HG02938 (cell line): Measurements from ENCODE around the gene GRB14.
A peak's percentile ranks its signal among the peaks of the same experiment; 100 is the strongest.
"Not testable (repeated sequence)": the region's sequence is repeated elsewhere in the genome, so short reads cannot be mapped to it uniquely, and the experiment has no call there.

ENCODE experiments used
- ATAC-seq: cut with Tn5 transposase; IDR thresholded peaks from one replicate; pipeline ENCODE4 v1.9.1; 2021; ENCODE audit warnings: mild to moderate bottlenecking, moderate library complexity; ENCODE audit not compliant: unreplicated experiment

Gene GRB14

DNA sequence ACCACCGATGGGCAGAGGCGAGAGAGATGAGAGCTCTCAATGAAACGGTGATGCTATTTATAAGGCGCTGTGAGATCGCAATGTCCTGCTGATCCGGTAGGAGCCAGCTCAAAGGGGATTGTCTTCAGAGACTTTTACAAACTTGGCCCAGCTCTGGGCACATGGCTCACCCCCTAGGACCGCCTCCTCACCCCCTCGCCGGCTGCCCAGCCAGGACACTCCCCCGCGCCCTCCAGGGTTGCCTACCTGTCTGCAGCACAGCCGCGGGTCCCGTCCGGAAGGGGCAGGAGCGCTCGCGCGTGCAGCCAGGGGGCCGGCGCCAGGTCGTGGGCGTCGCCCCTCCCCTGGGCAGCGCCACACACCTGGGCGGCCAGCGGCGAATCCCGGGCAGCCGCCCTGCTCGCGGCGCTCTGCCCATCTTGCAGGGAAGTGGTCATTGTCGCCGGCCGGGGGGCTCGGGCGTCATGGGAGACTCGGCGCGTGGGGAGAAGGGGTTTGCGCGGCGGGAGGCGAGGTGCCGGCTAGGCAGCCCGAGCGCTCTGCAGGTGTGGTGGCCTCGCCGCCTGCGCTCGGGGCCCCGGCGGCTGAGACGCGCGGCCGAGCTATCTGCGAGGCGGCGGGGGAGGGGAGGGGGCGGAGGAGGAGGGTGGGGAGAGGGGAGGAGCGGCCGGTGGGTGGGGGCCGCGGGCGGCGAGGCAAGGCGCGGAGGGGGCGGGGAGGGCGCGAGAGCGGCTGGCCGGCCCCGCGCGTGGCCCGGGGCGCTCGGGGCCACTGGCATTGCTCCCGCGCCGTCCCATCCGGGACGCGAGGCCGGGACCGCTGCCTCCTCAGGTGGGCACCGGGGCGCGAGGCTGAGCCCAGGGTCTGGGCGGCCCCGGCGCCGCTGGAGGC is at the start of gene GRB14:
Gene GRB14, minus strand, starts transcription at position 610 of the 891 bp plus-strand sequence. Its CDS starts 173 bp downstream, at position 437.
- no peak for ATAC-seq

DNA sequence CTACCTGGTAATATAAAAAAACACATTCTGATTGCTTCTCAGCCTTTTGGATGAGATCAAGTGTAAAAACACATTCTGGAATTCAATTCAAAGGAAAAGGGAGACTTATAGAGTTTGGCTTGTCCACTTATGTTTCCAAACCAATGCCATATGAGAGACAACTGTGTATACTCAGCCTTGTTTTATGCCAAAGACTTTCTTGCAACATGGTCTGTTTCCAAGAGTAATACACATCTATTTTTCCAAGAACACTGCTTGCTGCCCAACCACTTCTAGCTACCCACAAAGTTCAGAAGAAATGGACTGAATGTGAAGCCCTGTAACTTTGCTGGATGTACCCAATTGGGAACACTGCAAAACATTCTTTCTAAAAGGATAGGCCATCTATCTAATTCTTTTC is 48.0 kb upstream of the GRB14 start:
- no peak for ATAC-seq

DNA sequence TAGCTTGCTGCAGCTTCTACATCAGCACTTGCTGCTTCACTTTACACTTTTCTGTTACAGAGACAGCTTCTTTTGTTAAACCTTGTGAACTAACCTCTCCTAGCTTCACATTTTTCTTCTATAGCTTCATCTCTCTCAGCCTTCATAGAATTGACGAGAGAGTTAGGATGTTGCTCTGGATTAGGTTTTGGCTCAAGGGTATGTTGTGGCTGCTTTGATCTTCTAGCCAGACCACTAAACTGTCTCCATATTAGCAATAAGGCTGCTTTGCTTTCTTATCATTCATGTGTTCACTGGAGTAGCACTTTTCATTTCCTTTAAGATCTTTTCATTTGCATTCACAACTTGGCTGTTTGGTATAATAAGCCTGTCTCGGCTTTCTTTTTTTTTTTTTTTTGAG is 46.3 kb upstream of the GRB14 start:
- no peak for ATAC-seq

DNA sequence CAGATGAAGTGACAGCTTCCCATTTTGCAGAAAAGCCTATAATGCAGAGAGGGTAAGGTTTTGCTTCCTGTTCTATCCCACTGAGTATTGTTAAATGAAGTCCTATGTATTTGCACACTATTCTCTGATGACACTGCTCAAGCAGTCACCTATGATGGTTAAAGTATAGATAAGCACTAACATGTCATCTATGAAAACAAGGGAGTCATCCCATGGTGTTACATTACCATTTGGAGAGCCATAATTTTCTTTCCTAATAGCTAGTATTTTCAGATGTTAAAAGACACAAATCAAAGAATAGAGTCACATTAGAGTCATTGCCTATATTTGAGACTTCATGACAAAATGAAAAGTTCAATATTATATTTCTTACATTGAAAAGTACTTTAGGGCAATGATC is 42.8 kb upstream of the GRB14 start:
- no peak for ATAC-seq

DNA sequence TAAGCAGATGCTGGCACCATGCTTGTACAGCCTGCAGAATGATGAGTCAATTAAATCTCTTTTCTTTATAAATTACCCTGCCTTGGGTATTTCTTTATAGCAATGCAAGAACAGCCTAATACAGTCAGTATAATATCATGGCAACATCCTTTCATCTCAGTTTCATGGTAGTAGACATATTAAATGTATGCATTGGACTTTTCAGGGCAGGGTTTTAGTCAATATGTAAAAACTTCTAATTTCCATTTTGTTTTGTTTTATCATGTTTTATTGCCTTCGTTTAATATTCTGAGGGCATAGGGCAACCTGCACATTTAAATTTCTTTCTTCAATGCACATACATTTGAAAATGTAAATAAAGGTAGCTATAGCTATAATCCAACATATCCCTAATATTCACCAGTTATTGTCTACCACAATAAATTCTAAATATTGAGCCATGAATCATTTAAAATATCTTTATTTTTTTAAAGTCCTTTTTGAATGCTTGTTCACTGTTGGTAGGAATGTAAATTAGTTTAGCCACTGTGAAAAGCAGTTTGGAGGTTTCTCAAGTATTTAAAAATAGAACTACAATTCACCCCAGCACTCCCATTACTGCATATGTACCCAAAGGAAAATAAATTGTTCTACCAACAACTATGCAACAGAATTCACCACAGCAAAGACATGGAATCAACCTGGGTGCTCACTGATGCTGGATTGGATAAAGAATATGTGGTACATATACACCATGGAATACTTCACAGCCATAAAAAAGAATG is 41.8 kb upstream of the GRB14 start:
- no peak for ATAC-seq

DNA sequence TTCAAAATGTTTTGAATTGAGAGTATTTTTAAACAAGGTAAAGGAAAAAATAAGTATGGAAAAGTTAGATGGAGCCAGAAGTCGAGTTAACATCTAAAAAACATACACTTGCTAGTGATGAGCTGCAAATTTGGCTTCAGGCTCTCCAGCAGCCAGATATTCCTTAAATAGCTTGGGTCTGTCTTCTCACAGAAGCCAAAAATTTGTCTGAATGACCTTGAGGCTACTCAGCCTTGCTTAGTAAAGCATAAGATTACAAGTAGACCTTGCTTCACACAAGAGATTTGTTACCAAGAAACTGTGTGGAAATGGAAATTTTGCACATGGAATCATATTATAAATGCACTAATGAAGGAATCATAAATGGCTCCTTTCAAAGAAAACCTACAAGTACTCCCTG is 40.8 kb upstream of the GRB14 start:
- ATAC-seq: no peak

DNA sequence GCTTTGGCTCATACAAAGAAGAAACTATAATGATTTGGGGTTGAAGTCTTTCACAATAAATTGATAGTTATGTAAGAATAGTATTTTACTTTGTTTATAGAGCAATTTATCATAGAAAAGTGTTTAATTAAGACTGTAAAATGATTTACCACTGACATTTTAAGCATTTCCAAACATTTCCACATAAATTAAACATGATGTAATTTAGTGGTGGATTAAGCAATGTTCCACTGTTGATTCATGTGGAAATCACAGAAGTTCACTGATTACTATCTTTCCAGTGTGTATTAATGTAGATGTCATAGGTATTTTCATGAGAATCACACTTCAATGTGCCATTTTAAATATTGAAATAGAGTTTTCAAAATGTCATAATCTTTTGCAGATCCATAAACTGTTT is 40.1 kb upstream of the GRB14 start:
- no peak for ATAC-seq

DNA sequence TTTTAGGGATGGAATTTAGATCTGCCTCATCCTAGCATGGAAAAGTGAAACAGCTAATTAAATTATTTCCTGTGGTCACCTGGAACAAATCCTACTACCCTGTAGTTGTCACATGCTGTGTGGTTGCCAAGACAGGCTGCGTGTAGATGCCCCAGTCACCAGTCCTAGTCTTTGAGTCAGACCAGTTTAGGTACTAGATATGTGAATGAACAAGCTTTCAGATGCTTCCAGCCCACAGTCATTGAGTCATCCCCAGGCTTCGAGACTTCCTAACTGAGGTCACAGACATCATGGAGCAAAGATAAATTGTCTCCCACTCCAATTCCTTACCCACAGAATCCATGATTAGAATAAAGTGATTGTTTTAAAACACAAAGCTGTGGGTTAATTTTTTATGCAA is 35.8 kb upstream of the GRB14 start:
- no peak for ATAC-seq

DNA sequence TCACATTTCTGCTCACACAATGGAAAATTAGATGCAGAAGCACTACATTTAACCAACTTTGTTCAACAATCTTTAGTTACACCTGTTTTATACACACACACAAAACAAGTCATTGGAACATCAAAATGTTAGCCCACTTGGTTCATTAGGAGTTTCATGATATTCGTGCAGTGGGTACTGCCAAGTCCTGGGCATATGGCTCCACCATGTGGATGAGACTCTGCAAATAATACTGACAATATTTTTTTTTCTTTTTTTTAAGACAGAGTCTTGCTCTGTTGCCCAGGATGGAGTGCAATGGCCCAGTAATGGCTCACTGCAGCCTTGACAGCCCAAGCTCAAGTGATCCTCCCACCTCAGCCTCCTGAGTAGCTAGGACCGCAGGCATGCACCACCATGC is 34.5 kb upstream of the GRB14 start:
- ATAC-seq: no peak

DNA sequence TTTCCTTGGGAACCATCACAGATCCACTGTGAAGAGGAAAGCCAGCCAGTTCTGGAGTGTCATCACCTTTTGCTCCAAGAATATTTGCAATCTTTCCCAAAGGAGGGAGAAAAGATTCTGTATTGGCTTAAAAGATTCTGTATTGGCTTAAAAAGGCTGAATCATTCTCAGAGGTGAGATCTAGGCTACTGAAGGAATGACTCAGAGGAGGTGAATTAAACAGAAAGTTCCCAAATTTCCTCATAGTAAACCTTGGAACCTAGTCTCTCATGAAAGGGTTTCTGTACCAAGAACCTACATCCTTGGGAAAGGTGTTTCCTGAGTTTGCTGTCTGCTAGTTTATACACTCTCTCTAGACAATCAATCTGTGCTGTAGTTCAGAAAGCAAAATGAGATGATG is 34.1 kb upstream of the GRB14 start:
- no peak for ATAC-seq

DNA sequence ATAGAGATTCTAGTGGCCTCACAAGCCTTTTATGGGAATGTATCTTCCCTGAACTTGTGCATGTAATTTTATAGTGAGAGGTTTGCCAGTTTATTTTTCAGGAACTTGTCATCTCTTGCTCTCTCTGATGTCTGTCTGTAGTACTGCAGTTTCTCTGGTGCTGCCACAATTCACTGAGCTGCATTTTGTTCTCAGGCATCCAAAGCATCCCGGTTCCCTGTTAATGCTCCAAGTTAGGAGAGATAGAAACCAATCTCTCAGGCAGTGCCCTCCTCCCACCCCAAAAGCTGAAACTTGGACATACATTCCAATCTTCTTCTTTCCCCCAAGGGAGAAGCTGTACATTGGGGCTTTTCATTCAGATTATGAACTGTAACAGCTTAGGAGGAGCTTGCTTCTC is 30.1 kb upstream of the GRB14 start:
- no peak for ATAC-seq

DNA sequence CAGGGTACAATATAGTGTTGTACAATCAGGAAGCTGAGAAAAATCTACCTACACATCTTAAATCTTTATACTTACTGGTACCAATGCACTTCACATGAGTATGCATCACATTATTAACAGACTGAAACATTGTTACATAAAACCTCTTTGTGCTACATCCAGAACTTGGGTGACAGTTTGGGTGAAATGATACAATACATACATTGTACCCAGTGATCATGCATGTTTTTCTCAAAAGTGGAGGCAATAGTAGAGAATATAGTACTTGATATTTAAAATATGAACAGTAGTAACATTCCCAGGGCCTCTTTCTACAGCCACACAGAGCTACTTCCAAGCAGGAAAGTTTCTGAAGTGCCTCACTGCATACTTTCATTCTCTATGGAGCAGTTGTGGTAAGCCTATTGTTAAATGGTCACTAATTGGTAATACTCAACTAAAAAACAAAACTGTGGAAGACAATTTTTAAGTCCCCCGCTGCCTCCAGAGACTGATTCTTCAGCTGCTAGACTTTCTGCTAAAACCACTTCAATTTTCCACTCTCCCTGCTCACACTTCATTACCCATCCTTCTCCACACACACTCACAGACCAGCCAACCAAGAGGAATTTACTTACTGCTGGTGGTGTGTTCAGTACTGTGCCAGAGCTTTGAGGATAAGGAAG is 22.9 kb upstream of the GRB14 start:
- no peak for ATAC-seq

DNA sequence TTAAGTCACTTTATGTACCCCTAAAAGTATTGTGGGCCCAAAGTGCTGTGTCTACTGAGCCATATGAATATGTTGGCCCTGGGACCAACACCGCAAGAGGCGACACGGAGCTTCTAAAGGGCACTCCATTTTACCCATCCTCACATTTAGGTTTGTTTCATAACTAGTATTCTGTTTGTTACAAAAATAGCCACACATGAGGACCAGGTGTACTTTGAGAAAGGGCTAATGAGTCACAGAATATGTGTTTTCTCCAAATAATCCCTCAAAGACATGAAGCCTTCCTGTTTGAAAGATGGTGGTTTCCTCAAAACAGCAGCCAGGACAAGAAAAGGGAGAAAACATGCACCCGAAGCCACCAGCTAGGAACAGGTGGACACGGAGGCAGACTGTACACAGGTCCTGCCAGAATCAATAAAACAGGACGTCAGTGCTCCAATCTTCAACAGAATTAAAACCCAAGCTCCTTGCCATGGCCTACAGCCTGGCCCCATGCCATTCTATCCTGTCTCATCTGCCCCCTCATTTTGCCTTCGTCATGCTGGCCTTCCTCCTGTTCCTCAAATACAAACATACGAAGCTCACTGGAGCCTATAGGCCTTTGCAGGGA is 21.8 kb upstream of the GRB14 start:
- peak; percentile 66 for ATAC-seq

DNA sequence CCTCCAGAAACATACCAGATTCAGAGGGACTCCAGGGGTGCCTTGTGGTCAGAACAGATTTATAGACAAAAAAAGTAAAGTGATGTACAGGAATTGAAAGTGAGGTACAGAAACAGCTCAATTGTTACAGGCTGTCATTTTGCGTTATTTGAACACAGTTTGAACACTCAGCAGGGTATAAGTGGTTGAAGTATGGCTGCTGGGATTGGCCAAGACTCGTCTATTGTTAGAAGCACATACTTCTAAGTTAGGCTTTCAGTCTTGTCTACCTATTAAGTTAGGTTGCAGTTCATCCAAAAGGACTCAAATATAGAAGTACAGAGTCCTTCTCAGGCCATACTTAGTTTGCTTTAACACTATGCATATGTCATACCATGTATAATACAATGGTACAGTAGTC is 21.0 kb upstream of the GRB14 start:
- ATAC-seq: no peak

DNA sequence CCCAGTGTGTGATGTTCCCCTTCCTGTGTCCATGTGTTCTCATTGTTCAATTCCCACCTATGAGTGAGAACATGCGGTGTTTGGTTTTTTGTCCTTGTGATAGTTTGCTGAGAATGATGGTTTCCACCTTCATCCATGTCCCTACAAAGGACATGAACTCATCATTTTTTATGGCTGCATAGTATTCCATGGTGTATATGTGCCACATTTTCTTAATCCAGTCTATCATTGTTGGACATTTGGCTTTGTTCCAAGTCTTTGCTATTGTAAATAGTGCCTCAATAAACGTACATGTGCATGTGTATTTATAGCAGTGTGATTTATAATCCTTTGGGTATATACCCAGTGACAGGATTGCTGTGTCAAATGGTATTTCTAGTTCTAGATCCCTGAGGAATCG is 7.0 kb upstream of the GRB14 start:
- not testable (repeated sequence) for ATAC-seq

DNA sequence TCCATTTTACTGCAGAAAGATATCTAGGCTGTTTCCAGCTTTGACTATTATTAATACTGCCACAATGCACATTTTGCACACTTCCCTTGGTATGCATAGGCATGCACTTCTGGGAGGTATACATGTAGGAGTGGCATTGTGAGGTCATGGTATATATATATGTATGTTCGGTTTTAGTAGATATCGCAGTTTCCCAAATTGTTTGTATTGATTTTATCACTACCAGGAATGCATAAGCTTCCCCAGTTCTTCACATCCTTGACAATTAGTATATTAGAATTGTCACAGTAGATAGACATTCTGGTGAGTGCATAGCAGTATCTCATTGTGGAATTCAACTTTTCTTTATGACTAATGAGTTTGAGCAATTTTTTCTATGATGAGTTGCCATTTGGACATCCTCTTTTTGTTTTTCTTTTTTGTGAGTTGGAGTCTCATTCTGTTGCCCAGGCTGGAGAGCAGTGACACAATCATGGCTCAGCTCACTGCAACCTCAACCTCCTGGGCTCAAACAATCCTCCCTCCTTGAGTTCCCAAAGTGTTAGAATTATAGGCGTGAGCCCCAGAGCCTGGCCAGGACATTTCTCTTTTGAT is 4.2 kb upstream of the GRB14 start:
- ATAC-seq: no peak

DNA sequence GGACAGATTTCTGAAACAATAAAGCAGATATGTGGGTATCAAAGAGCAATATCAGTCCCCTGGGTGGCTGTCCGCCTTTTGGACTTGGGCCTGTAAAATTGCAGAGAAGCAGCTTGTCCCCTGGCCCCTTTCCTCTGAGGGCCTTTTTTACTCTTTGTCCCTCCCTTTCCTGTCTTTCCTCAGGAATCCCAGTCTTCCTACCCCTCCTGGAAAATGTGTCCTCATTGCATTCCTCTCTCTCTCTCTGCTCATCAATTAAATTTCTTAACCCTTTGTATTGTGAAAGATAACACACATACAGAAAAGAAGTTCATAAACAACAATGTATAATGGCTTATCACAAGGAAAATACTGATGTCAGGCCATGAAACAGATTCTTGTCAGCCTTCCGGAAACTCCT is 3.0 kb upstream of the GRB14 start:
- ATAC-seq: no peak

DNA sequence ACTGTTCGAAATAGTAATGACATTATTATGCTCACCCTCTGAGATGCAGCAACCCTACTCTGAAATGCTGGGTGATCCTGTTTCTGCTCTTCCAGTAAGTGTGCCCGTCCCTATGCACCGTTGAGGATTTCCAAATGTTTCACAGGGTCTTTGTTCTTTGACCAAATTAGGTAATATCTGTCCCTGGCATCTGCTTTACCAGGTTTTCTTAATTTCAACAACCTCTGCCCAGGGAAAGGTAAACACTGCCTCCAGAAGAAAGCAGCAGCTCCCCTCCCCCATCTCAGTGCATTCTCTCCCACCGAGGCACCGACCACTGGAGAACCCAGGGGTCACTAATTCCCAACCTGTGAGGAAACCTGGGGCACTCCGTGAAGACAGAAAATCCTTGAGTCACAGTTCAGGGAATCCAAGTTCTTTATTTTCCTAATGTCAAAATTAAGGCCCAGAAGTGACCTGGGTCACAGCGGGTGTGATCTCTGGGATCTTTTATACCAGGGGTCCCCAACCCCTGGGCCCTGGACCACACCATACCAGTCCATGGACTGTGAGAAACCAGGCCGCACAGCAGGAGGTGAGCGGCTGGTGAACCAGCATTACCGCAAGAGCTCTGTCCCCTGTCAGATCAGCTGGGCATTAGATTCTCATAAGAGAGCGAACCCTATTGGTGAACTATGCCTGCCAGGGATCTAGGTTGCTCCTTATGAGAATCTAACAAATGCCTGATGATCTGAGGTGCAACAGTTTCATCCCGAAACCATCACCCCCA is 1.2 kb upstream of the GRB14 start:
- ATAC-seq: no peak

DNA sequence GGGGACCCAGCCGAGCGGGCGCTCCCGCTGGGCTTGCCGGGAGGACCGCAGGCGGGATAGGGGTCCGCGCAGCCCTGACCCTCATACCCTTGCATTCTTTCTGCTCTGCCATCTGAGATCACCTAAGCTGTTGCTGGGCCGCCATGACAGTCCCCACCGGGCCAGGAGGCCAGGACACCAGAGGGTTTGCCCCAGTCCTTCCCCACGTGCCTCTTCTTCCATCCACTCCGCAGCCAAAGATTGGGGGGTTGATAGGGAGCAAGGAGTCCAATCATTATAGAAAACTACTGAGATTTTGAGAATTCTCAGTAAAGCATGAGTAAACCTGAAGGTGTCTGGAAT is 453 bp upstream of the GRB14 start:
- ATAC-seq: no peak

DNA sequence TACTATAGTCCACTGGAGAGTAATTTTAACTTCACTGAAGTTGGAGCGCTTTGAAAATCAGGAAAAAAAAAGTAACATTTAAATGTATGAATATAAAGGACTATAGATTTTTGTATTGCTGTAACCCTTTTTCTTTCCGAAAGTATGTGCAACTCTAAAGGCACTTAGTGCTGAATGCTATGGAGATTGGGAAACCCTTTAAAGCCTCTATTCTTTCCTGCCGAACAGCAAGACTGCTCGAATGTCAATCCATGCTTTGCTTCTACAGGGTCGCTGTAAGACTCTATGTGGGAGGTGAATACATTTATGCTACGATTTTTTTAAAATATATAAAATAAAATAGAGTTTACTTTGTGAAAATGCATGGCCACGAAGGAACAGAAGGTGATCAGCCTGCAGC is 825 bp downstream of the GRB14 start:
- no peak for ATAC-seq
